ENCODE data around the gene LAMA1. TPM values are rescaled to one million over a fixed set of nuclear protein-coding genes. Genes with fewer than 3 reads are reported as not detected.
A peak's percentile ranks its signal among the peaks of the same experiment; 100 is the strongest.

LAMA1 gene
- total RNA-seq, 1 experiment from 2014 or later, result not detected

DNA sequence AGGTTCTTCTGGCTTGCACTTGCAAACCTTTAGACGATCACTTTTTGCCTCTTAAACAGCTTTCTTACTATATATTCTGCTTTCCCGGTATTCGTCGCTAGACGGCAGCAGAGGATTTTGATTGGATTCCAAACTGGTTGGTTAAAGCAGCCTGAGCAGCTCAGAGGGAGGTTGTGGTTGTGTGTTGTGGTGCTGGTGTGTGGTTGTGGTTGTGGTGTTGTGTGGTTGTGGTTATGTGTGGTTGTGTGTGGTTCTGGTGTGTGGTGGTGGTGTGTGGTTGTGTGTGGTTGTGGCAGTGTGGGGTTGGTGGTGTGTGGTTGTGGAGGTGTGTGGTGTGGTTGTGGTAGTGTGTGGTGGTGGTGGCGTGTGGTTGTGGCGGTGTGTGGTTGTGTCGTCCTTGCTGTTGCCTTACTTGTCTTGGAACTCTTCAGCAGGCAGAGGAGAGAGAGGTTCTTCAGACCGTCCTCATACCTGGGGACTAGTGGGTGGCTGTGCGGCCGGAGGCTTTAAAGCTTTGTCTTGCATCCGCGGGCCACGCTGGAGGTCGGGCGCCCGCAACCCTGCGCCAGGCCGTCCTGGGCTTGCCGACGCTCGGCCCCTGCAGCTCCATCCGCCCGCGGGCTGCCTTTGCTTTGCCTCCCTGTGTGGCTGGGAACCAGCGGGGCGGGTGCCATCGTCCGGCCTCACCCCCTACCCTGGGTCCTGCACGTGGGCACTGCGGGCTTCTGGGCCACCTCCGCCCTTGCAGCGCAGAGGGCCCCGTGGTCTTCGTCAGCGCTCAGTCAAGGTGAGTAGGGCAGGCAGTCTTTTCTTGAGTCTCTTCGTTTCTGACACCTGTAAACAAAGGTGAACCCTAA, 197.3 kb downstream of the LAMA1 start:
- H4K20me1 ChIP-seq (ENCODE audit: low read length), result no peaks in the 10 kb centered on the region
- no TSS peak for BruUV-seq (replicated peaks)
- DNase-seq (peak; percentile 89), ATAC-seq (peak; percentile 83)
- H3K36me3 ChIP-seq (ENCODE audit: low read depth, low read length), result no peaks in the 10 kb centered on the region
- ChIA-PET CTCF (interaction anchor here (0.5 to 1.4 kb wide), 9 partner anchors 78 to 257 kb away, joined by 3 to 11 read pairs (median 6); no protein-coding TSS in a partner anchor), POLR2A (ENCODE audit: unreplicated experiment) (no interaction called here)
- no peaks in the 10 kb centered on the region for H3F3A ChIP-seq (ENCODE audit: low read length, unreplicated experiment)
- H3K9ac ChIP-seq (ENCODE audit: low read length), result no peak overlapping the region
- H2AFZ ChIP-seq (ENCODE audit: low read length), result no peak overlapping the region
- no peak overlapping the region for H3K4me3 ChIP-seq (ENCODE audit: low read length)
- H3K9me3 ChIP-seq (ENCODE audit: low read length), result no peaks in the 10 kb centered on the region
- H3K79me2 ChIP-seq (ENCODE audit: low read length), result no peaks in the 10 kb centered on the region
- H3K9me2 ChIP-seq (replicated peaks; ENCODE audit: low read length), result no peaks in the 10 kb centered on the region
- no peak overlapping the region for H3K4me2 ChIP-seq (ENCODE audit: low read length)
- H3K27me3 ChIP-seq (ENCODE audit: low read length), result peaks cover 43% of the 10 kb centered on the region
- H3K27ac ChIP-seq (ENCODE audit: low read length), result no peak overlapping the region
- TF ChIP-seq, protein P1, sequence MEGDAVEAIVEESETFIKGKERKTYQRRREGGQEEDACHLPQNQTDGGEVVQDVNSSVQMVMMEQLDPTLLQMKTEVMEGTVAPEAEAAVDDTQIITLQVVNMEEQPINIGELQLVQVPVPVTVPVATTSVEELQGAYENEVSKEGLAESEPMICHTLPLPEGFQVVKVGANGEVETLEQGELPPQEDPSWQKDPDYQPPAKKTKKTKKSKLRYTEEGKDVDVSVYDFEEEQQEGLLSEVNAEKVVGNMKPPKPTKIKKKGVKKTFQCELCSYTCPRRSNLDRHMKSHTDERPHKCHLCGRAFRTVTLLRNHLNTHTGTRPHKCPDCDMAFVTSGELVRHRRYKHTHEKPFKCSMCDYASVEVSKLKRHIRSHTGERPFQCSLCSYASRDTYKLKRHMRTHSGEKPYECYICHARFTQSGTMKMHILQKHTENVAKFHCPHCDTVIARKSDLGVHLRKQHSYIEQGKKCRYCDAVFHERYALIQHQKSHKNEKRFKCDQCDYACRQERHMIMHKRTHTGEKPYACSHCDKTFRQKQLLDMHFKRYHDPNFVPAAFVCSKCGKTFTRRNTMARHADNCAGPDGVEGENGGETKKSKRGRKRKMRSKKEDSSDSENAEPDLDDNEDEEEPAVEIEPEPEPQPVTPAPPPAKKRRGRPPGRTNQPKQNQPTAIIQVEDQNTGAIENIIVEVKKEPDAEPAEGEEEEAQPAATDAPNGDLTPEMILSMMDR (conservative IDR thresholded peaks at IDR 0.05; ENCODE audit: low read depth, low read length), result peak; percentile 94
- no peak for TF ChIP-seq EZH2phosphoT487 (IDR thresholded peaks at IDR 0.05; ENCODE audit: borderline replicate concordance, low read length)
- no peak for TF ChIP-seq EZH2 (IDR thresholded peaks at IDR 0.05; ENCODE audit: low read length, unreplicated experiment)
- intact Hi-C loops (cut with micrococcal nuclease), result loop anchor here (1.0 kb wide), 3 partner anchors 80 to 257 kb away; no protein-coding TSS in a partner anchor
- H3K4me1 ChIP-seq (ENCODE audit: insufficient read depth, low read length), result no peaks in the 10 kb centered on the region

- no peaks in the 10 kb centered on the region for H4K20me1 ChIP-seq (ENCODE audit: low read length)
- intact Hi-C loops (cut with micrococcal nuclease), result no loop called here
- H3K4me3 ChIP-seq (ENCODE audit: low read length), result no peak overlapping the region
- DNase-seq (peak; percentile 22), ATAC-seq (peak; percentile 40)
- H3K36me3 ChIP-seq (ENCODE audit: low read depth, low read length), result no peaks in the 10 kb centered on the region
- no peak for TF ChIP-seq EZH2phosphoT487 (IDR thresholded peaks at IDR 0.05; ENCODE audit: borderline replicate concordance, low read length)
- no peak for TF ChIP-seq EZH2 (IDR thresholded peaks at IDR 0.05; ENCODE audit: low read length, unreplicated experiment)
- TF ChIP-seq, protein P1 (conservative IDR thresholded peaks at IDR 0.05; ENCODE audit: low read depth, low read length), result no peak
- H2AFZ ChIP-seq (ENCODE audit: low read length), result no peak overlapping the region
- no peaks in the 10 kb centered on the region for H3F3A ChIP-seq (ENCODE audit: low read length, unreplicated experiment)
- H3K9ac ChIP-seq (ENCODE audit: low read length), result no peak overlapping the region
- peaks cover 30% of the 10 kb centered on the region for H3K27me3 ChIP-seq (ENCODE audit: low read length)
- H3K79me2 ChIP-seq (ENCODE audit: low read length), result no peaks in the 10 kb centered on the region
- H3K4me1 ChIP-seq (ENCODE audit: insufficient read depth, low read length), result 0 out of 2 replicates have a peak, but pooled peaks cover 4% of the 10 kb centered on the region
- no TSS peak for BruUV-seq (replicated peaks)
- no peak overlapping the region for H3K4me2 ChIP-seq (ENCODE audit: low read length)
- ChIA-PET CTCF (no interaction called here), POLR2A (ENCODE audit: unreplicated experiment) (no interaction called here)
- no peaks in the 10 kb centered on the region for H3K9me3 ChIP-seq (ENCODE audit: low read length)
- no peak overlapping the region for H3K27ac ChIP-seq (ENCODE audit: low read length)
- H3K9me2 ChIP-seq (replicated peaks; ENCODE audit: low read length), result no peaks in the 10 kb centered on the region
Observed at GRCh38 chr18:6917072-6917471, 200.5 kb downstream of the LAMA1 start.
